ENCODE results near the gene SLC39A3. TPM values are rescaled to one million over a fixed set of nuclear protein-coding genes. Genes with fewer than 3 reads are reported as not detected.

The SLC39A3 gene
- total RNA-seq, 1 experiment from 2014 or later, result 46.6 TPM

DNA sequence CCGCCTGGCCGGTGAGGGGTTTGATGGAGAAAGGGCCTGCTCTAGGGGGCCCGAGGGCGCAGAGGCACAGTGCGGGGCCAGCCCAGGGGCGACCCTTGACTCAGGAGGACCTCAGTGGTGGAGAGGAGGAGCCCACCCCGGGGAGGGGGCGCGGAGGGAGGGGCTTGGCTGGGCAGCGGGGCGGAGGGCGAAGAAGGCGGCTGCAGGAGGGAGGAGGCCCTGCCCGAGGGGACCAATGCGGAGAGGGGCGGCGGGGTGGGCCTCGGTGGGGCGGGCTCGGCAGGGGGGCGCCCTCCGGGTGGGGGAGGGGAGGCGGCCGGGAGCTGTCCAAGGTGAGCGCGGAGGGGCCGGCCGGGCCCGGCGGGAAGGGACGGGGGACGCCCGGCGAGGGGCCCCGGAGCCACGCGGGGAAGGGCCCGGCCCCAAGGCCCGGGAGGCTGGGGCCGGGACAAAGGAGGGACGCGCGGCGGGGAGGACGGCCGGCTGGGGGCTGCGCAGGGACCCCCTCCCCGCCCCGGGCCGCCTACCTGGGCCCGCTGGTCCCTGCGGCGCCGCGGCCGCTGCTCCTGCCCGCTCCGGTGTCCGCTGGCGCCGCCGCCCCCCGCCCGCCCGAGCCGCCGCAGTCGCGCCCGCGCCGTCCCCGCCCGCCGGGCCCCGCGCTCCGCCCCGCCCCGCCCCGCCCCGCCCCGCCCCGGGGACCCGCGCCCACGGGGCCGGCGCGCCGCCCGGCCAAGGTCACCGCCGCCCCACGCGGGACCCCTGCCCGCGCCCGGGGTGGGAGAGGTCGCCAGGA, 18.8 kb downstream of the SLC39A3 start, which contains the start of gene DIRAS1:
Gene DIRAS1 (minus strand): TSS at position 596 of the 793 bp plus-strand sequence. CDS start 3,566 bp downstream, outside the sequence.
- DNase-seq (ENCODE audit: low read depth, low spot score), result no peak
- BruUV-seq (replicated peaks), result no TSS peak
- no peaks in the 10 kb centered on the region for H3K36me3 ChIP-seq (ENCODE audit: control insufficient read depth, insufficient read depth, low read length)
- TF ChIP-seq, protein P1, sequence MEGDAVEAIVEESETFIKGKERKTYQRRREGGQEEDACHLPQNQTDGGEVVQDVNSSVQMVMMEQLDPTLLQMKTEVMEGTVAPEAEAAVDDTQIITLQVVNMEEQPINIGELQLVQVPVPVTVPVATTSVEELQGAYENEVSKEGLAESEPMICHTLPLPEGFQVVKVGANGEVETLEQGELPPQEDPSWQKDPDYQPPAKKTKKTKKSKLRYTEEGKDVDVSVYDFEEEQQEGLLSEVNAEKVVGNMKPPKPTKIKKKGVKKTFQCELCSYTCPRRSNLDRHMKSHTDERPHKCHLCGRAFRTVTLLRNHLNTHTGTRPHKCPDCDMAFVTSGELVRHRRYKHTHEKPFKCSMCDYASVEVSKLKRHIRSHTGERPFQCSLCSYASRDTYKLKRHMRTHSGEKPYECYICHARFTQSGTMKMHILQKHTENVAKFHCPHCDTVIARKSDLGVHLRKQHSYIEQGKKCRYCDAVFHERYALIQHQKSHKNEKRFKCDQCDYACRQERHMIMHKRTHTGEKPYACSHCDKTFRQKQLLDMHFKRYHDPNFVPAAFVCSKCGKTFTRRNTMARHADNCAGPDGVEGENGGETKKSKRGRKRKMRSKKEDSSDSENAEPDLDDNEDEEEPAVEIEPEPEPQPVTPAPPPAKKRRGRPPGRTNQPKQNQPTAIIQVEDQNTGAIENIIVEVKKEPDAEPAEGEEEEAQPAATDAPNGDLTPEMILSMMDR (IDR thresholded peaks at IDR 0.05), result no peak
- no peak for TF ChIP-seq POLR2AphosphoS5 (IDR thresholded peaks at IDR 0.05; ENCODE audit: low read depth, low read length)
- TF ChIP-seq, protein P2, sequence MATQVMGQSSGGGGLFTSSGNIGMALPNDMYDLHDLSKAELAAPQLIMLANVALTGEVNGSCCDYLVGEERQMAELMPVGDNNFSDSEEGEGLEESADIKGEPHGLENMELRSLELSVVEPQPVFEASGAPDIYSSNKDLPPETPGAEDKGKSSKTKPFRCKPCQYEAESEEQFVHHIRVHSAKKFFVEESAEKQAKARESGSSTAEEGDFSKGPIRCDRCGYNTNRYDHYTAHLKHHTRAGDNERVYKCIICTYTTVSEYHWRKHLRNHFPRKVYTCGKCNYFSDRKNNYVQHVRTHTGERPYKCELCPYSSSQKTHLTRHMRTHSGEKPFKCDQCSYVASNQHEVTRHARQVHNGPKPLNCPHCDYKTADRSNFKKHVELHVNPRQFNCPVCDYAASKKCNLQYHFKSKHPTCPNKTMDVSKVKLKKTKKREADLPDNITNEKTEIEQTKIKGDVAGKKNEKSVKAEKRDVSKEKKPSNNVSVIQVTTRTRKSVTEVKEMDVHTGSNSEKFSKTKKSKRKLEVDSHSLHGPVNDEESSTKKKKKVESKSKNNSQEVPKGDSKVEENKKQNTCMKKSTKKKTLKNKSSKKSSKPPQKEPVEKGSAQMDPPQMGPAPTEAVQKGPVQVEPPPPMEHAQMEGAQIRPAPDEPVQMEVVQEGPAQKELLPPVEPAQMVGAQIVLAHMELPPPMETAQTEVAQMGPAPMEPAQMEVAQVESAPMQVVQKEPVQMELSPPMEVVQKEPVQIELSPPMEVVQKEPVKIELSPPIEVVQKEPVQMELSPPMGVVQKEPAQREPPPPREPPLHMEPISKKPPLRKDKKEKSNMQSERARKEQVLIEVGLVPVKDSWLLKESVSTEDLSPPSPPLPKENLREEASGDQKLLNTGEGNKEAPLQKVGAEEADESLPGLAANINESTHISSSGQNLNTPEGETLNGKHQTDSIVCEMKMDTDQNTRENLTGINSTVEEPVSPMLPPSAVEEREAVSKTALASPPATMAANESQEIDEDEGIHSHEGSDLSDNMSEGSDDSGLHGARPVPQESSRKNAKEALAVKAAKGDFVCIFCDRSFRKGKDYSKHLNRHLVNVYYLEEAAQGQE (IDR thresholded peaks at IDR 0.05; ENCODE audit: insufficient read depth in 1 of 2, low read depth in 2 of 2, low read length in 1 of 2), result peak; percentile 55 to 77; a peak in 2 of 4 replicates
- TF ChIP-seq TCF7L2 (IDR thresholded peaks at IDR 0.05; ENCODE audit: low read depth, low read length), result no peak
- no peaks in the 10 kb centered on the region for H3K27me3 ChIP-seq (ENCODE audit: control insufficient read depth, insufficient read depth, low read length)
- no peak within 1 kb of the TSS for H3K27ac ChIP-seq (ENCODE audit: low read length)
- in situ Hi-C loops (cut with HindIII; ENCODE audit: low pct_unique_long_range_greater_than_20kb, low sequenced_read_pairs), result no loop called here
- intact Hi-C loops (cut with micrococcal nuclease; ENCODE audit: unreplicated experiment), result no loop called here
- peaks cover 15% of the 10 kb centered on the region for H3K4me1 ChIP-seq (ENCODE audit: control insufficient read depth, insufficient read depth, low read length)
- CTCF ChIA-PET, result no interaction called here
- H3K9me3 ChIP-seq (ENCODE audit: control insufficient read depth, insufficient read depth, low read depth, low read length), result no peaks in the 10 kb centered on the region
- peak; percentile 29; the same call in 1 of the 2 replicates for ATAC-seq
- POLR2A ChIA-PET, result no interaction called here
- peak within 1 kb of the TSS; percentile 40 to 44 for H3K4me3 ChIP-seq (ENCODE audit: low read depth in 2 of 2, low read length in 2 of 2)

DNA sequence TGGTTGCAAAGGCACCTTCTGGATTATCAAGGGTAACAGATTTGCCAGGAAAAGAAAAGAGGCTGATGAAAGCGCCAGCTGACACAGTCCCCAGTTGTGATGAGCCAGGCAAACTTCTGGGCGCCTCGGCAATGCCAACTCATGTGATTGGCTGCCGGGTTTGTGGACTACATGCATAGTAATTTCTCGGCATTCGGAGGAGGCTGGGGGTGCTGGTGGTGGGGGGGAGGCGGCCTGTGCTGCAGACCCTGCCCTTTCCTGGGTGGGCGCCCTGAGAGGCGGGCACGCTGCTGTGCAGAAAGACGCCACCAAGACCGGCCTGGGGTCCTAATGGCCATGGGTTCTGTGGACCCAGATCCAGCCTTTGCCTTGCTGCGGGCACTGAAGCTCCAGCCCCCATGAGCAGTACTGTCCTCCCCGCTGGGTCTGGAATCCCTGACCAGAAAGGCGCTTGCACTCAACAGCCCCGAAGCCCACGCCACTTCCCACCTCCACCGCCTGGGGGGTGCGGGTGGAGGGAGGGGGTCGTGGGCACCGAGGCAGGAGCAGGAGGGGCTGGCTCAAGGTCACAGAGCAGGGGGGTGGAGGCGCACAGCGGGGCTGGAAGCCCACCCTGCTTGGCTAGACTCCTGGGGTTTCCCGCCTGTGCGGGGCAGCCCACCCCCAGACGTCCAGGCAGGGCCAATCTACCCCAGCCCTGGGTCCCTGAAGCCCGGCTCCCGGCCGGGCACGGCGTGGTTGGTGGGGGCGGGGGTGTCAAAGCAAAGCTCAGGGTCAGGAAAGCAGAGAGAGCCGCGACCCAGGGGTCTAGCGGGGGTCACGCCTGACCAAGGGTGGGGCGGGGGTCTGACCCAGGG, 19.7 kb downstream of the SLC39A3 start:
- peaks cover 15% of the 10 kb centered on the region for H3K4me1 ChIP-seq (ENCODE audit: control insufficient read depth, insufficient read depth, low read length)
- in situ Hi-C loops (cut with HindIII; ENCODE audit: low pct_unique_long_range_greater_than_20kb, low sequenced_read_pairs), result no loop called here
- no peaks in the 10 kb centered on the region for H3K27me3 ChIP-seq (ENCODE audit: control insufficient read depth, insufficient read depth, low read length)
- intact Hi-C loops (cut with micrococcal nuclease; ENCODE audit: unreplicated experiment), result no loop called here
- no peak for DNase-seq (ENCODE audit: low read depth, low spot score)
- 0 out of 2 replicates have a peak, but pooled peaks have one; percentile 39 for ATAC-seq
- H3K36me3 ChIP-seq (ENCODE audit: control insufficient read depth, insufficient read depth, low read length), result no peaks in the 10 kb centered on the region
- peak overlapping the region; percentile 38 to 43 for H3K4me3 ChIP-seq (ENCODE audit: low read depth in 2 of 2, low read length in 2 of 2)
- no peak overlapping the region for H3K27ac ChIP-seq (ENCODE audit: low read length)
- TF ChIP-seq SIN3A (IDR thresholded peaks at IDR 0.05; ENCODE audit: borderline replicate concordance, insufficient read depth, low read depth, low read length) (no peak), POLR2AphosphoS5 (IDR thresholded peaks at IDR 0.05; ENCODE audit: low read depth, low read length) (no peak), TCF7L2 (IDR thresholded peaks at IDR 0.05; ENCODE audit: low read depth, low read length) (no peak)
- TF ChIP-seq, protein P2 (IDR thresholded peaks at IDR 0.05; ENCODE audit: insufficient read depth in 1 of 2, low read depth in 2 of 2, low read length in 1 of 2), result no peak
- TF ChIP-seq, protein P1 (IDR thresholded peaks at IDR 0.05), result no peak
- BruUV-seq (replicated peaks), result no TSS peak
- ChIA-PET CTCF (no interaction called here), POLR2A (no interaction called here)
- H3K9me3 ChIP-seq (ENCODE audit: control insufficient read depth, insufficient read depth, low read depth, low read length), result no peaks in the 10 kb centered on the region
